GM12891 (cell line): ENCODE results near the gene FBRSL1.

ENCODE experiments used
- DNase-seq: peaks from one replicate; pipeline ENCODE4 v3.0.0; 2011; ENCODE audit warnings: low spot score; ENCODE audit not compliant: insufficient read length
- FAIRE-seq: peaks from 2 replicates; lab custom pipeline; 2011; peaks lifted over from hg19 to GRCh38; lab: Jason Lieb, UNC
- PAX5 ChIP-seq: IDR thresholded peaks from 2 replicates; pipeline ENCODE4 v1.6.1; 2011; ENCODE audit warnings: low read length, moderate library complexity, mild to moderate bottlenecking; ENCODE audit not compliant: insufficient read depth, severe bottlenecking
- POLR2A ChIP-seq: IDR thresholded peaks from 2 replicates; pipeline ENCODE4 v1.6.1; 2011; ENCODE audit warnings: low read depth, low read length, control low read depth
- POLR2AphosphoS5 ChIP-seq: IDR thresholded peaks from 2 replicates; pipeline ENCODE4 v1.6.1; 2011; ENCODE audit warnings: low read depth, low read length, control low read depth
- POU2F2 ChIP-seq: IDR thresholded peaks from 2 replicates; pipeline ENCODE4 v1.6.1; 2011; ENCODE audit warnings: low read depth, mild to moderate bottlenecking, control low read depth, low read length, moderate library complexity
- SPI1 ChIP-seq: IDR thresholded peaks from 2 replicates; pipeline ENCODE4 v1.6.1; 2011; ENCODE audit warnings: low read depth, low read length, control low read depth
- TAF1 ChIP-seq: IDR thresholded peaks from 2 replicates; pipeline ENCODE4 v1.6.1; 2011; ENCODE audit warnings: low read depth, low read length, control low read depth

Gene FBRSL1

GRCh38 chr12:132514838-132515237, 24.9 kb downstream of the FBRSL1 start:
- TF ChIP-seq SPI1 (no peak), POU2F2 (no peak), TAF1 (no peak), PAX5 (no peak), POLR2A (no peak), POLR2AphosphoS5 (no peak)
- FAIRE-seq (no peak), DNase-seq (no peak)

- no peak for TF ChIP-seq POLR2A
- TF ChIP-seq PAX5, result no peak
- no peak for TF ChIP-seq SPI1
- TF ChIP-seq POLR2AphosphoS5, result no peak
- no peak for TF ChIP-seq POU2F2
- TF ChIP-seq TAF1, result no peak
- FAIRE-seq, result no peak
- DNase-seq, result no peak
These were observed 26.4 kb downstream of the FBRSL1 start for GRCh38 chr12:132516095-132517012.

- FAIRE-seq, result no peak
These were observed 27.2 kb downstream of the FBRSL1 start for GRCh38 chr12:132517013-132517739.

GRCh38 chr12:132517740-132518100, 27.8 kb downstream of the FBRSL1 start:
- TF ChIP-seq POLR2A (no peak), PAX5 (no peak), POU2F2 (no peak), POLR2AphosphoS5 (no peak), TAF1 (no peak), SPI1 (no peak)
- DNase-seq, result no peak
- no peak for FAIRE-seq

More at GRCh38 chr12:132517013-132517739, 27.2 kb downstream of the FBRSL1 start:
- DNase-seq, result no peak
- no peak for TF ChIP-seq POU2F2
- TF ChIP-seq SPI1, result no peak
- no peak for TF ChIP-seq TAF1
- TF ChIP-seq POLR2AphosphoS5, result no peak
- no peak for TF ChIP-seq POLR2A
- TF ChIP-seq PAX5, result no peak

- DNase-seq (no peak), FAIRE-seq (peak; percentile 54)
- TF ChIP-seq POLR2AphosphoS5 (no peak), POU2F2 (no peak), PAX5 (no peak), SPI1 (no peak), POLR2A (no peak), TAF1 (no peak)
These were observed 28.5 kb downstream of the FBRSL1 start for GRCh38 chr12:132518354-132518992.

- DNase-seq, result no peak
- FAIRE-seq, result no peak
- TF ChIP-seq POU2F2 (no peak), TAF1 (no peak), POLR2AphosphoS5 (no peak), SPI1 (no peak), PAX5 (no peak), POLR2A (no peak)
These were observed 30.7 kb downstream of the FBRSL1 start for GRCh38 chr12:132520421-132521199.

GRCh38 chr12:132521200-132521580, 31.2 kb downstream of the FBRSL1 start:
- DNase-seq (no peak), FAIRE-seq (no peak)
- TF ChIP-seq POU2F2, result no peak
- TF ChIP-seq POLR2A, result no peak
- no peak for TF ChIP-seq TAF1

GRCh38 chr12:132521712-132522292, 31.9 kb downstream of the FBRSL1 start:
- TF ChIP-seq POU2F2, result no peak
- no peak for TF ChIP-seq SPI1
- no peak for TF ChIP-seq POLR2AphosphoS5
- no peak for TF ChIP-seq PAX5
- no peak for TF ChIP-seq TAF1
- no peak for TF ChIP-seq POLR2A
- DNase-seq (no peak), FAIRE-seq (no peak)

GRCh38 chr12:132522592-132523380, 32.8 kb downstream of the FBRSL1 start:
- DNase-seq (no peak), FAIRE-seq (peak; percentile 31)
- TF ChIP-seq POLR2AphosphoS5 (no peak), PAX5 (no peak), TAF1 (no peak), POU2F2 (no peak), SPI1 (no peak)
